Ectodermal cell (in vitro differentiated cells): ENCODE measurements around the gene SFRP4.

Experiments used
- H3K27ac ChIP-seq: 2 replicates; pipeline ENCODE4 v1.7.0; 2013; ENCODE audit warnings: mild to moderate bottlenecking, low read depth, low read length; ENCODE audit not compliant: insufficient read depth, poor library complexity, severe bottlenecking
- H3K27me3 ChIP-seq: 2 replicates; pipeline ENCODE4 v1.7.0; 2013; ENCODE audit warnings: mild to moderate bottlenecking, low read length; ENCODE audit not compliant: insufficient read depth, control insufficient read depth, poor library complexity, severe bottlenecking
- H3K36me3 ChIP-seq: one replicate; pipeline ENCODE4 v1.7.0; 2013; ENCODE audit warnings: low read length; ENCODE audit not compliant: control insufficient read depth, insufficient read depth
- H3K4me1 ChIP-seq: one replicate; pipeline ENCODE4 v1.7.0; 2013; ENCODE audit warnings: low read length; ENCODE audit not compliant: control insufficient read depth, insufficient read depth
- H3K4me3 ChIP-seq: 2 replicates; pipeline ENCODE4 v1.7.0; 2013; ENCODE audit warnings: low read depth, low read length, control low read depth; ENCODE audit not compliant: insufficient read depth
- H3K9me3 ChIP-seq: 2 replicates; pipeline ENCODE4 v1.7.0; 2013; ENCODE audit warnings: mild to moderate bottlenecking, low read length, moderate library complexity; ENCODE audit not compliant: control insufficient read depth
- WGBS, 2 experiments: methylation state at CpG; one replicate each; pipeline ENCODE4 v1.1.7; 2013; ENCODE audit warnings: missing lambda C conversion rate in 2 of 2; 5-methylcytosine and 5-hydroxymethylcytosine counted together

The SFRP4 gene

GRCh38 chr7:37945336-37945735, 28.7 kb upstream of the SFRP4 start:
- H3K36me3 ChIP-seq, result no peaks in the 10 kb centered on the region
- no peaks in the 10 kb centered on the region for H3K9me3 ChIP-seq
- no peak overlapping the region for H3K27ac ChIP-seq
- 89 to 99% methylated on average over 2 to 3 of the region's 4 CpGs for WGBS, 2 experiments
- H3K4me3 ChIP-seq, result no peak overlapping the region
- no peaks in the 10 kb centered on the region for H3K27me3 ChIP-seq
- H3K4me1 ChIP-seq, result peaks cover 7% of the 10 kb centered on the region

GRCh38 chr7:37944737-37945054, 28.1 kb upstream of the SFRP4 start:
- Histone ChIP-seq H3K4me3 (no peak overlapping the region), H3K9me3 (no peaks in the 10 kb centered on the region), H3K4me1 (peaks cover 7% of the 10 kb centered on the region), H3K36me3 (no peaks in the 10 kb centered on the region), H3K27ac (no peak overlapping the region), H3K27me3 (no peaks in the 10 kb centered on the region)
- WGBS, 2 experiments, result 94 to 96% methylated on average over 2 of the region's 2 CpGs

GRCh38 chr7:37943905-37944736, 27.5 kb upstream of the SFRP4 start:
- Histone ChIP-seq H3K4me3 (no peak overlapping the region), H3K27me3 (no peaks in the 10 kb centered on the region), H3K9me3 (no peaks in the 10 kb centered on the region), H3K36me3 (no peaks in the 10 kb centered on the region), H3K4me1 (peaks cover 7% of the 10 kb centered on the region), H3K27ac (no peak overlapping the region)
- 90 to 96% methylated on average over 8 of the region's 8 CpGs for WGBS, 2 experiments

GRCh38 chr7:37942934-37943610, 26.5 kb upstream of the SFRP4 start:
- no peak overlapping the region for H3K4me3 ChIP-seq
- no peaks in the 10 kb centered on the region for H3K27me3 ChIP-seq
- 64 to 69% methylated on average over 11 to 12 of the region's 12 CpGs for WGBS, 2 experiments
- H3K9me3 ChIP-seq, result no peaks in the 10 kb centered on the region
- peaks cover 7% of the 10 kb centered on the region for H3K4me1 ChIP-seq
- no peaks in the 10 kb centered on the region for H3K36me3 ChIP-seq
- H3K27ac ChIP-seq, result peak overlapping the region; percentile 52

- 93 to 96% methylated on average over 5 to 9 of the region's 9 CpGs for WGBS, 2 experiments
- H3K4me1 ChIP-seq, result no peaks in the 10 kb centered on the region
- no peaks in the 10 kb centered on the region for H3K36me3 ChIP-seq
- no peaks in the 10 kb centered on the region for H3K27me3 ChIP-seq
- H3K4me3 ChIP-seq, result no peak overlapping the region
- H3K9me3 ChIP-seq, result no peaks in the 10 kb centered on the region
- no peak overlapping the region for H3K27ac ChIP-seq
Observed at GRCh38 chr7:37933018-37933566, 16.5 kb upstream of the SFRP4 start.

- Histone ChIP-seq H3K4me3 (no peak overlapping the region), H3K27me3 (no peaks in the 10 kb centered on the region), H3K9me3 (no peaks in the 10 kb centered on the region), H3K27ac (no peak overlapping the region), H3K4me1 (no peaks in the 10 kb centered on the region), H3K36me3 (no peaks in the 10 kb centered on the region)
- 70 to 87% methylated on average over 2 of the region's 2 CpGs for WGBS, 2 experiments
Observed at GRCh38 chr7:37932543-37932942, 15.9 kb upstream of the SFRP4 start.

- Histone ChIP-seq H3K4me1 (no peaks in the 10 kb centered on the region), H3K9me3 (no peaks in the 10 kb centered on the region), H3K27ac (no peak overlapping the region), H3K4me3 (no peak overlapping the region), H3K27me3 (no peaks in the 10 kb centered on the region), H3K36me3 (no peaks in the 10 kb centered on the region)
- WGBS, 2 experiments, result 90 to 92% methylated on average over 5 of the region's 5 CpGs
Observed at GRCh38 chr7:37930226-37930948, 13.8 kb upstream of the SFRP4 start.

- no peak overlapping the region for H3K4me3 ChIP-seq
- 86 to 90% methylated on average over 4 of the region's 4 CpGs for WGBS, 2 experiments
- H3K9me3 ChIP-seq, result no peaks in the 10 kb centered on the region
- no peaks in the 10 kb centered on the region for H3K27me3 ChIP-seq
- no peaks in the 10 kb centered on the region for H3K4me1 ChIP-seq
- H3K27ac ChIP-seq, result no peak overlapping the region
- H3K36me3 ChIP-seq, result no peaks in the 10 kb centered on the region
Observed at GRCh38 chr7:37928878-37929277, 12.3 kb upstream of the SFRP4 start.

- H3K36me3 ChIP-seq, result no peaks in the 10 kb centered on the region
- H3K4me1 ChIP-seq, result no peaks in the 10 kb centered on the region
- no peak overlapping the region for H3K4me3 ChIP-seq
- WGBS, 2 experiments, result 97 to 100% methylated on average over 1 to 2 of the region's 2 CpGs
- no peaks in the 10 kb centered on the region for H3K27me3 ChIP-seq
- no peak overlapping the region for H3K27ac ChIP-seq
- H3K9me3 ChIP-seq, result no peaks in the 10 kb centered on the region
Observed at GRCh38 chr7:37927773-37928444, 11.3 kb upstream of the SFRP4 start.
